HepG2 (cell line): ENCODE results near the gene SDK2. TPM values are rescaled to one million over a fixed set of nuclear protein-coding genes. Genes with fewer than 3 reads are reported as not detected.

Experiments used
- ATAC-seq: fragments of 200-7000 bp; cut with Tn5 transposase; 3 replicates; pipeline ENCODE4 v1.9.1; 2020; ENCODE audit warnings: mild to moderate bottlenecking, moderate library complexity
- BruUV-seq: library from RNA; stranded (reverse); fragments of 400-500 nt; replicated peaks from 2 replicates; lab custom pipeline; 2021; lab: Mats Ljungman, UMichigan
- CTCF ChIA-PET: fragments of 300-600 bp; formaldehyde crosslinking; extraction: SDS; loops from one replicate; lab custom pipeline; 2021; ENCODE audit warnings: low total read pairs, inconsistent platforms, low intra/inter-chr PET ratio; lab: Yijun Ruan, JAX
- POLR2A ChIA-PET: fragments of 350-600 bp; sonication (Branson Sonifier 250); formaldehyde crosslinking; loops from one replicate; lab custom pipeline; 2020; ENCODE audit warnings: antibody characterized with exemption, inconsistent platforms; lab: Yijun Ruan, JAX
- DNase-seq: peaks from one replicate; pipeline ENCODE4 v3.0.0-alpha.2; 2015; ENCODE audit warnings: low spot score
- FAIRE-seq: peaks from 3 replicates; lab custom pipeline; 2011; peaks lifted over from hg19 to GRCh38; lab: Jason Lieb, UNC
- H2AFZ ChIP-seq: one replicate; pipeline ENCODE4 v1.6.1; 2011; ENCODE audit warnings: low read length, inconsistent platforms
- H3K27ac ChIP-seq: fragments of 300-600 bp; 3 replicates; pipeline ENCODE4 v1.8.0; 2011; ENCODE audit warnings: mixed run types, mild to moderate bottlenecking, mixed read lengths, low read length, inconsistent platforms; ENCODE audit not compliant: insufficient read depth; ENCODE audit errors: extremely low read length
- H3K27me3 ChIP-seq, 2 experiments: fragments of 200-600 bp in 1 of 2; 2 replicates in 1 of 2; 3 replicates in 1 of 2; pipeline versions ENCODE4 v1.6.0 to v1.8.0; 2011; ENCODE audit warnings: low read length in 2 of 2, mild to moderate bottlenecking in 2 of 2, moderate library complexity in 2 of 2, inconsistent platforms in 1 of 2; ENCODE audit not compliant: insufficient read depth in 2 of 2, control insufficient read depth in 1 of 2
- H3K36me3 ChIP-seq, 2 experiments: fragments of 200-600 bp in 1 of 2; replicated peaks in 1 of 2; 2 replicates in 1 of 2; 3 replicates in 1 of 2; pipeline versions ENCODE4 v1.5.1 to v1.8.0; 2011; ENCODE audit warnings: low read length in 2 of 2, inconsistent platforms in 1 of 2; ENCODE audit not compliant: insufficient read depth in 2 of 2, control insufficient read depth in 1 of 2
- H3K4me1 ChIP-seq: 2 replicates; pipeline ENCODE4 v1.5.1; 2012; ENCODE audit warnings: low read length, inconsistent platforms; ENCODE audit not compliant: insufficient read depth
- H3K4me2 ChIP-seq: 2 replicates; pipeline ENCODE4 v1.6.0; 2011; ENCODE audit warnings: low read depth, low read length, inconsistent platforms
- H3K4me3 ChIP-seq, 3 experiments: fragments of 200-600 bp in 1 of 3; sonication (generic), shearing (Covaris generic) in 1 of 3; replicated peaks in 1 of 3; 2 replicates each; pipeline ENCODE4 v1.5.1; 2011 to 2016; ENCODE audit warnings: low read length in 3 of 3, inconsistent platforms in 2 of 3, low read depth in 2 of 3, mild to moderate bottlenecking in 2 of 3, control low read depth in 1 of 3, mixed read lengths in 1 of 3; ENCODE audit not compliant: insufficient read depth in 1 of 3
- H3K79me2 ChIP-seq: one replicate; pipeline ENCODE4 v1.6.1; 2011; ENCODE audit warnings: low read length, inconsistent platforms; ENCODE audit not compliant: insufficient read depth
- H3K9ac ChIP-seq: 2 replicates; pipeline ENCODE4 v1.6.0; 2011; ENCODE audit warnings: mild to moderate bottlenecking, low read depth, low read length, inconsistent platforms; ENCODE audit not compliant: insufficient read depth
- H3K9me3 ChIP-seq: 2 replicates; pipeline ENCODE4 v1.5.1; 2012; ENCODE audit warnings: mild to moderate bottlenecking, low read length
- H4K20me1 ChIP-seq: 2 replicates; pipeline ENCODE4 v1.6.0; 2011; ENCODE audit warnings: inconsistent platforms, mild to moderate bottlenecking, low read length, moderate library complexity; ENCODE audit not compliant: insufficient read depth
- BORCS8-MEF2B ChIP-seq: sonication (generic); formaldehyde crosslinking; IDR thresholded peaks from 2 replicates; pipeline ENCODE4 v1.8.0; 2022; ENCODE audit warnings: mild to moderate bottlenecking, missing genetic modification reagents
- CSRNP2 ChIP-seq: sonication (generic); formaldehyde crosslinking; conservative IDR thresholded peaks from 2 replicates; pipeline ENCODE4 v1.8.0; 2022; ENCODE audit warnings: low read depth, missing genetic modification reagents
- GLMP ChIP-seq: sonication (generic); formaldehyde crosslinking; IDR thresholded peaks from 2 replicates; pipeline ENCODE4 v1.9.0; 2021; ENCODE audit warnings: missing genetic modification reagents, mild to moderate bottlenecking, borderline replicate concordance
- HOXD1 ChIP-seq: sonication (generic); formaldehyde crosslinking; IDR thresholded peaks from 2 replicates; pipeline ENCODE4 v1.5.0; 2020; ENCODE audit warnings: missing genetic modification reagents
- KDM4B ChIP-seq: sonication (generic); formaldehyde crosslinking; IDR thresholded peaks from 2 replicates; pipeline ENCODE4 v1.4.0; 2020; ENCODE audit warnings: missing genetic modification reagents
- MLLT10 ChIP-seq: sonication (generic); formaldehyde crosslinking; IDR thresholded peaks from 2 replicates; pipeline ENCODE4 v1.4.0; 2020; ENCODE audit warnings: missing genetic modification reagents
- MXD4 ChIP-seq: IDR thresholded peaks from 2 replicates; pipeline ENCODE4 v1.6.1; 2016; ENCODE audit warnings: mild to moderate bottlenecking, missing biosample characterization, missing genetic modification reagents
- NBN ChIP-seq: fragments of 450-650 bp; conservative IDR thresholded peaks from 2 replicates; pipeline ENCODE4 v1.6.1; 2017
- SMARCC2 ChIP-seq: fragments of 450-650 bp; IDR thresholded peaks from 2 replicates; pipeline ENCODE4 v1.6.1; 2017; ENCODE audit warnings: antibody characterized with exemption, mild to moderate bottlenecking
- ZBTB42 ChIP-seq: sonication (generic); formaldehyde crosslinking; IDR thresholded peaks from 2 replicates; pipeline ENCODE4 v1.5.0; 2020; ENCODE audit warnings: mild to moderate bottlenecking, missing genetic modification reagents
- ZNF138 ChIP-seq: sonication (generic); formaldehyde crosslinking; IDR thresholded peaks from 2 replicates; pipeline ENCODE4 v1.5.0; 2020; ENCODE audit warnings: mild to moderate bottlenecking, low read depth, missing genetic modification reagents
- WGBS: methylation state at CpG from one replicate; pipeline ENCODE4 v1.1.6; 2017; ENCODE audit warnings: low lambda C conversion rate; 5-methylcytosine and 5-hydroxymethylcytosine counted together
- in situ Hi-C: cut with HindIII; loops from 2 replicates; pipeline ENCODE4 v1.10.0; 2017; ENCODE audit warnings: low pct_unique_long_range_greater_than_20kb; ENCODE audit not compliant: extremely low pct_ligation_motif_present
- intact Hi-C: fragments of 100-400 bp; cut with micrococcal nuclease; formaldehyde crosslinking; loops from one replicate; pipeline ENCODE4 v1.10.0; 2022; ENCODE audit not compliant: unreplicated experiment
- polyA plus RNA-seq, 8 experiments: library from polyadenylated mRNA; depleted of rRNA in 3 of 8; stranded (reverse) in 7 of 8; unstranded in 1 of 8; fragments of >200 nt; fragmentation: Illumina TruSeq in 4 of 8; extraction: Trizol in 4 of 8; gene quantifications; 2 replicates each; pipeline versions ENCODE4 v1.2.1 to v1.2.3, GENCODE V29; 2011 to 2016; ENCODE audit warnings: low read depth in 4 of 8, missing spikeins in 1 of 8, mixed read lengths in 1 of 8; ENCODE audit not compliant: insufficient read depth in 1 of 8
- total RNA-seq, 5 experiments: library from RNA; depleted of rRNA; stranded (reverse); fragments of >200 nt; fragmentation: Illumina TruSeq; extraction: Trizol; gene quantifications; 2 replicates each; pipeline ENCODE4 v1.2.3, GENCODE V29; 2016; ENCODE audit warnings: low read depth in 1 of 5
- TF ChIP-seq, protein P1 (sequence below): sonication (generic); formaldehyde crosslinking; IDR thresholded peaks from 2 replicates; pipeline ENCODE4 v1.4.0; 2020; ENCODE audit warnings: mild to moderate bottlenecking, missing genetic modification reagents
- TF ChIP-seq, protein P2 (sequence below): sonication (generic); formaldehyde crosslinking; IDR thresholded peaks from 2 replicates; pipeline ENCODE4 v1.4.0; 2020; ENCODE audit warnings: mild to moderate bottlenecking, missing genetic modification reagents, borderline replicate concordance

The SDK2 gene
- total and polyA plus RNA-seq, 2 of the 13 experiments (the other 11 are each of a cell fraction or from before 2014, with no cell fraction given): not detected

DNA sequence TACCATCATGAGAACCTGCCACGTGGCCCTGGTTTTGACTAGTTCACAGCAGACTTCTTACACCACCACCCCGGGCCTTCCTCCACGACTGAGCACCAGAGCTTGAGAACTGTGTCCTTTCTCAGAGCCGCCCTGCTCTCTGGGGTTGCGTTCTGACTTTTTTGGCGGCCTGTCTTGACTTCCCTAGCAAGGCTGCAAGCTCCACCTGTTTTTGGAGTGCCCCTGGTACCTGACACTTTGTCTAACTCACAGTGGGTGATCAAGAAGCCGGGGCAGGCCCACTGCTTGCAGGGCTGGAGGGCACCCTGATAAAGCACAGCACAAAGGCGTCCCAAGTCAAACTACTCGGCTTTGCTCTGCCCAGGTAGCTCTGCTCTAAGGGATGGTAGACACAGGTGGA is 154.3 kb downstream of the SDK2 start:
- intact Hi-C loops: no loop called here
- DNase-seq: no peak
- H3K4me3 ChIP-seq: no peak overlapping the region
- peaks cover 6% of the 10 kb centered on the region for H3K9me3 ChIP-seq
- BruUV-seq: no TSS peak
- no peaks in the 10 kb centered on the region for H3K4me1 ChIP-seq
- WGBS: 17% methylated on average over 8 of the region's 9 CpGs
- H4K20me1 ChIP-seq: no peaks in the 10 kb centered on the region; the same call in 1 of the 2 replicates
- H3K27me3 ChIP-seq: peaks cover 13 to 73% of the 10 kb centered on the region in 2 experiments; a peak in 4 of 5 replicates
- no peaks in the 10 kb centered on the region for H3K79me2 ChIP-seq
- H3K9ac ChIP-seq: no peak overlapping the region
- ChIA-PET CTCF (no interaction called here), POLR2A (no interaction called here)
- no peak overlapping the region for H2AFZ ChIP-seq
- no peak overlapping the region for H3K4me2 ChIP-seq
- H3K27ac ChIP-seq: no peak overlapping the region
- FAIRE-seq: no peak
- no peaks in the 10 kb centered on the region for H3K36me3 ChIP-seq
- in situ Hi-C loops: no loop called here
- no peak for ATAC-seq
- no peak for TF ChIP-seq KDM4B (CRISPR knock-in tag)
- TF ChIP-seq BORCS8-MEF2B: no peak
- TF ChIP-seq ZNF138 (CRISPR knock-in tag): no peak
- TF ChIP-seq HOXD1 (CRISPR knock-in tag): no peak
- TF ChIP-seq CSRNP2 (CRISPR knock-in tag): no peak
- TF ChIP-seq, protein P1, sequence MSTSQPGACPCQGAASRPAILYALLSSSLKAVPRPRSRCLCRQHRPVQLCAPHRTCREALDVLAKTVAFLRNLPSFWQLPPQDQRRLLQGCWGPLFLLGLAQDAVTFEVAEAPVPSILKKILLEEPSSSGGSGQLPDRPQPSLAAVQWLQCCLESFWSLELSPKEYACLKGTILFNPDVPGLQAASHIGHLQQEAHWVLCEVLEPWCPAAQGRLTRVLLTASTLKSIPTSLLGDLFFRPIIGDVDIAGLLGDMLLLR (CRISPR knock-in tag): no peak
- no peak for TF ChIP-seq SMARCC2
- TF ChIP-seq ZBTB42 (CRISPR knock-in tag): no peak
- TF ChIP-seq NBN: no peak
- no peak for TF ChIP-seq GLMP (CRISPR knock-in tag)
- TF ChIP-seq MLLT10 (CRISPR knock-in tag): no peak
- TF ChIP-seq MXD4 (CRISPR knock-in tag): no peak
- TF ChIP-seq, protein P2, sequence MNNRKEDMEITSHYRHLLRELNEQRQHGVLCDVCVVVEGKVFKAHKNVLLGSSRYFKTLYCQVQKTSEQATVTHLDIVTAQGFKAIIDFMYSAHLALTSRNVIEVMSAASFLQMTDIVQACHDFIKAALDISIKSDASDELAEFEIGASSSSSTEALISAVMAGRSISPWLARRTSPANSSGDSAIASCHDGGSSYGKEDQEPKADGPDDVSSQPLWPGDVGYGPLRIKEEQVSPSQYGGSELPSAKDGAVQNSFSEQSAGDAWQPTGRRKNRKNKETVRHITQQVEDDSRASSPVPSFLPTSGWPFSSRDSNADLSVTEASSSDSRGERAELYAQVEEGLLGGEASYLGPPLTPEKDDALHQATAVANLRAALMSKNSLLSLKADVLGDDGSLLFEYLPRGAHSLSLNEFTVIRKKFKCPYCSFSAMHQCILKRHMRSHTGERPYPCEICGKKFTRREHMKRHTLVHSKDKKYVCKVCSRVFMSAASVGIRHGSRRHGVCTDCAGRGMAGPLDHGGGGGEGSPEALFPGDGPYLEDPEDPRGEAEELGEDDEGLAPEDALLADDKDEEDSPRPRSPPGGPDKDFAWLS (CRISPR knock-in tag): no peak
